Measurements from ENCODE around the gene ARHGAP4.

ARHGAP4 gene

GRCh38 chrX:153973127-153974002, 47.3 kb upstream of the ARHGAP4 start:
- Histone ChIP-seq H3K27me3 (ENCODE audit: insufficient read depth, poor library complexity, severe bottlenecking) (no peaks in the 10 kb centered on the region), H3K4me3 (replicated peaks; ENCODE audit: insufficient read depth, low read length) (peak overlapping the region; percentile 41), H3K27ac (replicated peaks) (peak overlapping the region; percentile 97)
- TF ChIP-seq GABPA (IDR thresholded peaks at IDR 0.05; ENCODE audit: low read depth) (no peak), CTCF (IDR thresholded peaks at IDR 0.05; ENCODE audit: insufficient read depth, low read length) (no peak), SPI1 (IDR thresholded peaks at IDR 0.05; ENCODE audit: borderline replicate concordance, low read depth) (no peak), REST (IDR thresholded peaks at IDR 0.05; ENCODE audit: insufficient replicate concordance, low read depth) (no peak), POLR2AphosphoS5 (IDR thresholded peaks at IDR 0.05; ENCODE audit: low read depth) (peak; percentile 62)
- no peak for DNase-seq (ENCODE audit: low read depth in 1 of 2, low spot score in 1 of 2)

GRCh38 chrX:153972368-153973126, 46.5 kb upstream of the ARHGAP4 start, which contains the start of gene TMEM187:
Gene TMEM187, plus strand, starts transcription at chrX:153972754. Its CDS starts 9,309 bp downstream, at chrX:153982063.
- peak within 1 kb of the TSS; percentile 99 for H3K27ac ChIP-seq (replicated peaks)
- TF ChIP-seq REST (IDR thresholded peaks at IDR 0.05; ENCODE audit: insufficient replicate concordance, low read depth) (no peak), POLR2AphosphoS5 (IDR thresholded peaks at IDR 0.05; ENCODE audit: low read depth) (no peak), GABPA (IDR thresholded peaks at IDR 0.05; ENCODE audit: low read depth) (no peak), CTCF (IDR thresholded peaks at IDR 0.05; ENCODE audit: insufficient read depth, low read length) (no peak), SPI1 (IDR thresholded peaks at IDR 0.05; ENCODE audit: borderline replicate concordance, low read depth) (no peak)
- peak; percentile 74 to 90 for DNase-seq (ENCODE audit: low read depth in 1 of 2, low spot score in 1 of 2)
- H3K27me3 ChIP-seq (ENCODE audit: insufficient read depth, poor library complexity, severe bottlenecking) = no peaks in the 10 kb centered on the region
- H3K4me3 ChIP-seq (replicated peaks; ENCODE audit: insufficient read depth, low read length) = peak within 1 kb of the TSS; percentile 71

- peak within 1 kb of the TSS; percentile 71 for H3K4me3 ChIP-seq (replicated peaks; ENCODE audit: insufficient read depth, low read length)
- peak within 1 kb of the TSS; percentile 99 for H3K27ac ChIP-seq (replicated peaks)
- no peaks in the 10 kb centered on the region for H3K27me3 ChIP-seq (ENCODE audit: insufficient read depth, poor library complexity, severe bottlenecking)
- TF ChIP-seq SPI1 (IDR thresholded peaks at IDR 0.05; ENCODE audit: borderline replicate concordance, low read depth) (peak; percentile 47; the same call in 1 of the 2 replicates), POLR2AphosphoS5 (IDR thresholded peaks at IDR 0.05; ENCODE audit: low read depth) (peak; percentile 24), REST (IDR thresholded peaks at IDR 0.05; ENCODE audit: insufficient replicate concordance, low read depth) (peak; percentile 73), CTCF (IDR thresholded peaks at IDR 0.05; ENCODE audit: insufficient read depth, low read length) (no peak)
- peak in 1 of 2 experiments; percentile 87 for DNase-seq (ENCODE audit: low read depth in 1 of 2, low spot score in 1 of 2)
Observed at GRCh38 chrX:153971450-153972367, 45.6 kb upstream of the ARHGAP4 start, which contains the start of gene HCFC1. Gene HCFC1, minus strand, starts transcription at chrX:153971818. Its CDS starts 978 bp downstream, at chrX:153970840.
